DND-41 (cell line): ENCODE measurements around the gene PTPN9.

ENCODE experiments used
- EZH2 ChIP-seq: IDR thresholded peaks from 3 replicates; pipeline ENCODE4 v1.6.1; 2012; ENCODE audit warnings: borderline replicate concordance, low read depth, mild to moderate bottlenecking, moderate library complexity, low read length, inconsistent platforms; ENCODE audit not compliant: severe bottlenecking
- TF ChIP-seq, protein P1 (sequence below): IDR thresholded peaks from 2 replicates; pipeline ENCODE4 v1.5.1; 2012; ENCODE audit warnings: borderline replicate concordance, low read length, moderate library complexity, mild to moderate bottlenecking; ENCODE audit not compliant: poor library complexity, severe bottlenecking; ENCODE audit errors: extremely low read depth

DNA sequence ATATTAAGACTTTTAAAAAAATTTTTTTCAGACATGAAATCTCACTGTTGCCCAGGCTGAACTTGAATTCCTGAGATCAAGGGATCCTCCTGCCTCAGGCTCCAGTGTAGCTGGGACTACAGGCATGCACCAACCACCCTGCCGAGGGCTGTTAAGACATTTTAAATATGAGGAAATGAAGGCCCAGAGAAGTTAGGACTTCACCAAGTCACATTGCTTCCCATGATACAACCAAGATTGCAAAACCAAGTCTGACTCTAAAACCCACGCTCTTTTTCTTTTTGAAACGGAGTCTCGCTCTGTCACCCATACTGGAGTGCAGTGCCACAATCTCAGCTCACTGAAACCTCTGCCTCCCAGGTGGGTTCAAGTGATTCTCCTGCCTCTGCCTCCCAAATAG, 28.0 kb downstream of the PTPN9 start:
- TF ChIP-seq, protein P1, sequence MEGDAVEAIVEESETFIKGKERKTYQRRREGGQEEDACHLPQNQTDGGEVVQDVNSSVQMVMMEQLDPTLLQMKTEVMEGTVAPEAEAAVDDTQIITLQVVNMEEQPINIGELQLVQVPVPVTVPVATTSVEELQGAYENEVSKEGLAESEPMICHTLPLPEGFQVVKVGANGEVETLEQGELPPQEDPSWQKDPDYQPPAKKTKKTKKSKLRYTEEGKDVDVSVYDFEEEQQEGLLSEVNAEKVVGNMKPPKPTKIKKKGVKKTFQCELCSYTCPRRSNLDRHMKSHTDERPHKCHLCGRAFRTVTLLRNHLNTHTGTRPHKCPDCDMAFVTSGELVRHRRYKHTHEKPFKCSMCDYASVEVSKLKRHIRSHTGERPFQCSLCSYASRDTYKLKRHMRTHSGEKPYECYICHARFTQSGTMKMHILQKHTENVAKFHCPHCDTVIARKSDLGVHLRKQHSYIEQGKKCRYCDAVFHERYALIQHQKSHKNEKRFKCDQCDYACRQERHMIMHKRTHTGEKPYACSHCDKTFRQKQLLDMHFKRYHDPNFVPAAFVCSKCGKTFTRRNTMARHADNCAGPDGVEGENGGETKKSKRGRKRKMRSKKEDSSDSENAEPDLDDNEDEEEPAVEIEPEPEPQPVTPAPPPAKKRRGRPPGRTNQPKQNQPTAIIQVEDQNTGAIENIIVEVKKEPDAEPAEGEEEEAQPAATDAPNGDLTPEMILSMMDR: no peak
- TF ChIP-seq EZH2: no peak
